HepG2 (cell line): ENCODE measurements around the gene VWA3B. TPM values are rescaled to one million over a fixed set of nuclear protein-coding genes. Genes with fewer than 3 reads are reported as not detected.

Source experiments
- MAFF ChIP-seq: IDR thresholded peaks from 2 replicates; pipeline ENCODE4 v1.6.1; 2011; ENCODE audit warnings: low read depth, low read length, improper control_type of control experiment
- RBM39 ChIP-seq: fragments of 200-400 bp; formaldehyde crosslinking; IDR thresholded peaks from one replicate; pipeline ENCODE4 v1.6.1; 2018; ENCODE audit warnings: antibody characterized with exemption, mild to moderate bottlenecking, low read depth, low read length; ENCODE audit not compliant: poor library complexity, severe bottlenecking
- REPIN1 ChIP-seq: sonication (generic); formaldehyde crosslinking; IDR thresholded peaks from 2 replicates; pipeline ENCODE4 v1.8.0; 2022; ENCODE audit warnings: missing genetic modification reagents, low read depth, mild to moderate bottlenecking, borderline replicate concordance
- SP1 ChIP-seq, 2 experiments: fragments of 450-650 bp in 1 of 2; sonication (generic) in 1 of 2; formaldehyde crosslinking in 1 of 2; IDR thresholded peaks; 2 replicates each; pipeline versions ENCODE4 v1.4.0 to v1.6.1; 2016 to 2020; ENCODE audit warnings: missing genetic modification reagents in 1 of 2
- ZNF160 ChIP-seq: sonication (generic); formaldehyde crosslinking; IDR thresholded peaks from 2 replicates; pipeline ENCODE4 v1.8.0; 2022; ENCODE audit warnings: mild to moderate bottlenecking, inconsistent platforms, missing genetic modification reagents
- ZSCAN5A ChIP-seq: sonication (generic); formaldehyde crosslinking; IDR thresholded peaks from 2 replicates; pipeline ENCODE4 v1.8.0; 2022; ENCODE audit warnings: mild to moderate bottlenecking, missing genetic modification reagents, borderline replicate concordance
- polyA plus RNA-seq, 8 experiments: library from polyadenylated mRNA; depleted of rRNA in 3 of 8; stranded (reverse) in 7 of 8; unstranded in 1 of 8; fragments of >200 nt; fragmentation: Illumina TruSeq in 4 of 8; extraction: Trizol in 4 of 8; gene quantifications; 2 replicates each; pipeline versions ENCODE4 v1.2.1 to v1.2.3, GENCODE V29; 2011 to 2016; ENCODE audit warnings: low read depth in 4 of 8, missing spikeins in 1 of 8, mixed read lengths in 1 of 8; ENCODE audit not compliant: insufficient read depth in 1 of 8
- total RNA-seq, 5 experiments: library from RNA; depleted of rRNA; stranded (reverse); fragments of >200 nt; fragmentation: Illumina TruSeq; extraction: Trizol; gene quantifications; 2 replicates each; pipeline ENCODE4 v1.2.3, GENCODE V29; 2016; ENCODE audit warnings: low read depth in 1 of 5
- TF ChIP-seq, protein P1 (sequence below): sonication (generic); formaldehyde crosslinking; conservative IDR thresholded peaks from 2 replicates; pipeline ENCODE4 v1.4.0; 2020; ENCODE audit warnings: missing genetic modification reagents
- TF ChIP-seq, protein P2 (sequence below): sonication (generic); formaldehyde crosslinking; IDR thresholded peaks from 2 replicates; pipeline ENCODE4 v1.9.0; 2022; ENCODE audit warnings: missing genetic modification reagents, mild to moderate bottlenecking, borderline replicate concordance

Gene VWA3B
- total and polyA plus RNA-seq, 2 of the 13 experiments (the other 11 are each of a cell fraction or from before 2014, with no cell fraction given): not detected

DNA sequence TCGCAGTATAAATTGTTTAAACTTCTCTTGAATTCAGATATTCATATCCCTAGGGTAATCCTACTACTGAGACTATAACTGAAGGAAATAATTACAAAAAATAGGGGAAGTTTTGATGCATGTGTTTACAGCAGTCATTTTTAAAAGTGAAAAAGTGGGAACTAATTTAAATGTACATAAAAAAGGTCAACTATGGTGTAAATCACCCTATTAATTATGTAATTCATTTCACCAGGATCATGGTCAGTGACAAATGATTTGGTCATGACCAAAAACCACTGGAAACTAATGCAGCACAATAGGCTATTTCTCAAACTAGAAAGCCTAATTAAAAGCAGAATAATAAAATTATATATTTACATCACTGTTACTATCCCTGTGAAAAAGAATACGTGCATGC lies 254.3 kb downstream of the VWA3B start (continued):
- TF ChIP-seq, protein P1, sequence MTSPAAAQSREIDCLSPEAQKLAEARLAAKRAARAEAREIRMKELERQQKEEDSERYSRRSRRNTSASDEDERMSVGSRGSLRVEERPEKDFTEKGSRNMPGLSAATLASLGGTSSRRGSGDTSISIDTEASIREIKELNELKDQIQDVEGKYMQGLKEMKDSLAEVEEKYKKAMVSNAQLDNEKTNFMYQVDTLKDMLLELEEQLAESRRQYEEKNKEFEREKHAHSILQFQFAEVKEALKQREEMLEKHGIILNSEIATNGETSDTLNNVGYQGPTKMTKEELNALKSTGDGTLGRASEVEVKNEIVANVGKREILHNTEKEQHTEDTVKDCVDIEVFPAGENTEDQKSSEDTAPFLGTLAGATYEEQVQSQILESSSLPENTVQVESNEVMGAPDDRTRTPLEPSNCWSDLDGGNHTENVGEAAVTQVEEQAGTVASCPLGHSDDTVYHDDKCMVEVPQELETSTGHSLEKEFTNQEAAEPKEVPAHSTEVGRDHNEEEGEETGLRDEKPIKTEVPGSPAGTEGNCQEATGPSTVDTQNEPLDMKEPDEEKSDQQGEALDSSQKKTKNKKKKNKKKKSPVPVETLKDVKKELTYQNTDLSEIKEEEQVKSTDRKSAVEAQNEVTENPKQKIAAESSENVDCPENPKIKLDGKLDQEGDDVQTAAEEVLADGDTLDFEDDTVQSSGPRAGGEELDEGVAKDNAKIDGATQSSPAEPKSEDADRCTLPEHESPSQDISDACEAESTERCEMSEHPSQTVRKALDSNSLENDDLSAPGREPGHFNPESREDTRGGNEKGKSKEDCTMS (CRISPR knock-in tag): no peak
- TF ChIP-seq ZSCAN5A (CRISPR knock-in tag) (no peak), REPIN1 (no peak), SP1 (IDR thresholded peaks at IDR 0.05) (no peak), SP1 (CRISPR knock-in tag; IDR thresholded peaks at IDR 0.05) (no peak), RBM39 (no peak), MAFF (no peak), ZNF160 (no peak)
- TF ChIP-seq, protein P2, sequence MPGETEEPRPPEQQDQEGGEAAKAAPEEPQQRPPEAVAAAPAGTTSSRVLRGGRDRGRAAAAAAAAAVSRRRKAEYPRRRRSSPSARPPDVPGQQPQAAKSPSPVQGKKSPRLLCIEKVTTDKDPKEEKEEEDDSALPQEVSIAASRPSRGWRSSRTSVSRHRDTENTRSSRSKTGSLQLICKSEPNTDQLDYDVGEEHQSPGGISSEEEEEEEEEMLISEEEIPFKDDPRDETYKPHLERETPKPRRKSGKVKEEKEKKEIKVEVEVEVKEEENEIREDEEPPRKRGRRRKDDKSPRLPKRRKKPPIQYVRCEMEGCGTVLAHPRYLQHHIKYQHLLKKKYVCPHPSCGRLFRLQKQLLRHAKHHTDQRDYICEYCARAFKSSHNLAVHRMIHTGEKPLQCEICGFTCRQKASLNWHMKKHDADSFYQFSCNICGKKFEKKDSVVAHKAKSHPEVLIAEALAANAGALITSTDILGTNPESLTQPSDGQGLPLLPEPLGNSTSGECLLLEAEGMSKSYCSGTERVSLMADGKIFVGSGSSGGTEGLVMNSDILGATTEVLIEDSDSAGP (CRISPR knock-in tag): no peak
